ENCODE results near the gene FAM171A1. TPM values are rescaled to one million over a fixed set of nuclear protein-coding genes. Genes with fewer than 3 reads are reported as not detected.

Gene FAM171A1
- total and polyA plus RNA-seq, 2 of the 13 experiments (the other 11 are each of a cell fraction or from before 2014, with no cell fraction given) = 21.5 to 34.7 TPM

- Histone ChIP-seq H4K20me1 (ENCODE audit: insufficient read depth, low read length) (no peaks in the 10 kb centered on the region), H3K27ac (ENCODE audit: extremely low read length, insufficient read depth, low read length) (no peak overlapping the region), H3K9ac (ENCODE audit: insufficient read depth, low read depth, low read length) (no peak overlapping the region), H3K27me3 (ENCODE audit: control insufficient read depth in 1 of 2, insufficient read depth in 2 of 2, low read length in 2 of 2) (no peaks in the 10 kb centered on the region), H3K4me3 (replicated peaks in 1 of 3; ENCODE audit: insufficient read depth in 1 of 3, low read depth in 2 of 3, low read length in 3 of 3) (no peak overlapping the region), H3K4me2 (ENCODE audit: low read depth, low read length) (no peak overlapping the region), H3K4me1 (ENCODE audit: insufficient read depth, low read length) (no peaks in the 10 kb centered on the region), H3K9me3 (ENCODE audit: low read length) (no peaks in the 10 kb centered on the region), H3K79me2 (ENCODE audit: insufficient read depth, low read length) (no peaks in the 10 kb centered on the region), H2AFZ (ENCODE audit: low read length) (no peak overlapping the region), H3K36me3 (replicated peaks in 1 of 2; ENCODE audit: control insufficient read depth in 1 of 2, insufficient read depth in 2 of 2, low read length in 2 of 2) (peaks cover 17 to 47% of the 10 kb centered on the region in 2 experiments; a peak in 4 of 5 replicates)
- ATAC-seq = no peak
- CTCF ChIA-PET (ENCODE audit: low intra/inter-chr PET ratio, low total read pairs) = no interaction called here
- POLR2A ChIA-PET = no interaction called here
- intact Hi-C loops (cut with micrococcal nuclease; ENCODE audit: unreplicated experiment) = no loop called here
- in situ Hi-C loops (cut with HindIII; ENCODE audit: extremely low pct_ligation_motif_present, low pct_unique_long_range_greater_than_20kb) = no loop called here
- WGBS (ENCODE audit: low lambda C conversion rate) = 100% methylated on average over 5 of the region's 12 CpGs
- no peak for DNase-seq (ENCODE audit: low spot score)
- no peak for FAIRE-seq
- no TSS peak for BruUV-seq (replicated peaks)
- TF ChIP-seq BCL6 (CRISPR knock-in tag; IDR thresholded peaks at IDR 0.05) (no peak), FOXJ3 (CRISPR knock-in tag; IDR thresholded peaks at IDR 0.05; ENCODE audit: borderline replicate concordance) (no peak), DPF2 (CRISPR knock-in tag; IDR thresholded peaks at IDR 0.05; ENCODE audit: borderline replicate concordance, low read depth) (no peak), CCDC6 (CRISPR knock-in tag; IDR thresholded peaks at IDR 0.05) (no peak), ERF (CRISPR knock-in tag; IDR thresholded peaks at IDR 0.05) (no peak), NCOA5 (CRISPR knock-in tag; IDR thresholded peaks at IDR 0.05) (no peak), ZBTB40 (IDR thresholded peaks at IDR 0.05) (no peak), ZBTB40 (CRISPR knock-in tag; IDR thresholded peaks at IDR 0.05) (no peak), TERF1 (CRISPR knock-in tag; IDR thresholded peaks at IDR 0.05) (no peak), ZNF430 (CRISPR knock-in tag; IDR thresholded peaks at IDR 0.05) (no peak), ZNF720 (CRISPR knock-in tag; IDR thresholded peaks at IDR 0.05) (no peak), MXD3 (CRISPR knock-in tag; IDR thresholded peaks at IDR 0.05) (no peak), AGO1 (IDR thresholded peaks at IDR 0.05; ENCODE audit: low read depth, low read length, poor library complexity, severe bottlenecking) (no peak)
Observed at GRCh38 chr10:15278786-15279185, 92.3 kb downstream of the FAM171A1 start.
